Retinal pigment epithelial cell (primary cell): ENCODE data around the gene MYBPH.

Experiments used
- DNase-seq: peaks from one replicate; pipeline ENCODE4 v3.0.0-alpha.2; 2010; ENCODE audit warnings: low read depth
- H3K4me3 ChIP-seq: 2 replicates; pipeline ENCODE4 v1.5.1; 2011; ENCODE audit warnings: mild to moderate bottlenecking, low read length, control low read depth, moderate library complexity
- CTCF ChIP-seq: conservative IDR thresholded peaks from 2 replicates; pipeline ENCODE4 v1.5.1; 2011; ENCODE audit warnings: low read depth, low read length, control low read depth, inconsistent platforms

Gene MYBPH

GRCh38 chr1:203180611-203181330 lies 5.1 kb upstream of the MYBPH start:
- no peak overlapping the region for H3K4me3 ChIP-seq
- no peak for TF ChIP-seq CTCF
- DNase-seq, result no peak

- no peak for TF ChIP-seq CTCF
- no peak for DNase-seq
- no peak overlapping the region for H3K4me3 ChIP-seq
Observed at GRCh38 chr1:203179667-203180005, 4.0 kb upstream of the MYBPH start.

GRCh38 chr1:203178821-203179666 lies 3.4 kb upstream of the MYBPH start:
- H3K4me3 ChIP-seq, result no peak overlapping the region
- no peak for DNase-seq
- TF ChIP-seq CTCF, result no peak

GRCh38 chr1:203178083-203178482 lies 2.5 kb upstream of the MYBPH start:
- DNase-seq, result no peak
- TF ChIP-seq CTCF, result no peak
- H3K4me3 ChIP-seq, result no peak overlapping the region

GRCh38 chr1:203177470-203178039 lies 1.9 kb upstream of the MYBPH start:
- no peak for DNase-seq
- H3K4me3 ChIP-seq, result no peak overlapping the region
- no peak for TF ChIP-seq CTCF

- TF ChIP-seq CTCF, result no peak
- DNase-seq, result no peak
- no peak overlapping the region for H3K4me3 ChIP-seq
Observed at GRCh38 chr1:203177036-203177405, 1.4 kb upstream of the MYBPH start.
